ENCODE results near the gene SIRT3.
"Not testable (repeated sequence)": the region's sequence is repeated elsewhere in the genome, so short reads cannot be mapped to it uniquely, and the experiment has no call there.

Gene SIRT3

GRCh38 chr11:203056-203944, 32.8 kb downstream of the SIRT3 start:
- DNase-seq (ENCODE audit: low spot score) = no peak

- no peak for DNase-seq (ENCODE audit: low spot score)
Observed at GRCh38 chr11:202490-202889, 33.7 kb downstream of the SIRT3 start.

GRCh38 chr11:201966-202365, 34.2 kb downstream of the SIRT3 start:
- no peak for DNase-seq (ENCODE audit: low spot score)

GRCh38 chr11:200224-201003, 35.7 kb downstream of the SIRT3 start:
- no peak for DNase-seq (ENCODE audit: low spot score)

- no peak for DNase-seq (ENCODE audit: low spot score)
Observed at GRCh38 chr11:199782-200181, 36.4 kb downstream of the SIRT3 start.

GRCh38 chr11:199004-199581, 37.0 kb downstream of the SIRT3 start:
- no peak for DNase-seq (ENCODE audit: low spot score)

GRCh38 chr11:198236-198806, 37.8 kb downstream of the SIRT3 start:
- DNase-seq (ENCODE audit: low spot score) = no peak

GRCh38 chr11:197741-198235, 38.4 kb downstream of the SIRT3 start:
- no peak for DNase-seq (ENCODE audit: low spot score)

- no peak for DNase-seq (ENCODE audit: low spot score)
Observed at GRCh38 chr11:196786-197731, 39.1 kb downstream of the SIRT3 start.

- DNase-seq (ENCODE audit: low spot score) = not testable (repeated sequence)
Observed at GRCh38 chr11:193481-193880, 42.7 kb downstream of the SIRT3 start.

- DNase-seq (ENCODE audit: low spot score) = not testable (repeated sequence)
Observed at GRCh38 chr11:192674-193128, 43.4 kb downstream of the SIRT3 start, which contains the start of gene SCGB1C1. Gene SCGB1C1, plus strand, starts transcription at chr11:193078. Its CDS starts 22 bp downstream, at chr11:193100.

- DNase-seq (ENCODE audit: low spot score) = not testable (repeated sequence)
Observed at GRCh38 chr11:191490-192478, 44.4 kb downstream of the SIRT3 start.

- not testable (repeated sequence) for DNase-seq (ENCODE audit: low spot score)
Observed at GRCh38 chr11:190546-190945, 45.6 kb downstream of the SIRT3 start.

GRCh38 chr11:189843-190311, 46.3 kb downstream of the SIRT3 start:
- not testable (repeated sequence) for DNase-seq (ENCODE audit: low spot score)

GRCh38 chr11:189200-189783, 46.9 kb downstream of the SIRT3 start:
- DNase-seq (ENCODE audit: low spot score) = not testable (repeated sequence)

GRCh38 chr11:180242-180641, 55.9 kb downstream of the SIRT3 start:
- not testable (repeated sequence) for DNase-seq (ENCODE audit: low spot score)
